Activated B cell treated with CpG ODN at 0.5 μM for 24 hours (primary cell): ENCODE data around the gene STARD13. TPM values are rescaled to one million over a fixed set of nuclear protein-coding genes. Genes with fewer than 3 reads are reported as not detected.

Experiments used
- ATAC-seq: fragments of 200-7000 bp; cut with Tn5 transposase; one replicate; pipeline ENCODE4 v1.10.0; 2021; ENCODE audit warnings: low read depth, mild to moderate bottlenecking, moderate library complexity
- CTCF ChIA-PET: fragments of 350-600 bp; sonication (Branson Sonifier 250); formaldehyde crosslinking; loops from one replicate; lab custom pipeline; 2021; ENCODE audit warnings: antibody characterized with exemption; lab: Charles Lee
- POLR2A ChIA-PET: fragments of 350-600 bp; sonication (Branson Sonifier 250); formaldehyde crosslinking; loops from one replicate; lab custom pipeline; 2021; ENCODE audit warnings: antibody characterized with exemption; lab: Charles Lee
- DNase-seq: peaks from one replicate; pipeline ENCODE4 v3.0.0; 2022
- H3K27ac Mint-ChIP-seq: one replicate; pipeline ENCODE4 v1.8.0; 2020; ENCODE audit warnings: mixed read lengths
- H3K27me3 Mint-ChIP-seq: one replicate; pipeline ENCODE4 v1.8.0; 2021; ENCODE audit warnings: mixed read lengths
- H3K36me3 Mint-ChIP-seq: one replicate; pipeline ENCODE4 v1.8.0; 2021; ENCODE audit warnings: low read depth, mixed read lengths
- H3K4me1 Mint-ChIP-seq: one replicate; pipeline ENCODE4 v1.8.0; 2021; ENCODE audit warnings: mixed read lengths
- H3K4me3 Mint-ChIP-seq: one replicate; pipeline ENCODE4 v1.8.0; 2020; ENCODE audit warnings: mild to moderate bottlenecking, mixed read lengths
- H3K9me3 Mint-ChIP-seq: one replicate; pipeline ENCODE4 v1.8.0; 2020; ENCODE audit warnings: mixed read lengths
- CTCF ChIP-seq: fragments of 200-600 bp; IDR thresholded peaks from one replicate; pipeline ENCODE4 v1.8.0; 2022; ENCODE audit warnings: antibody characterized with exemption, mild to moderate bottlenecking
- intact Hi-C: fragments of 100-400 bp; cut with micrococcal nuclease; formaldehyde crosslinking; loops from one replicate; pipeline ENCODE4 v1.15.1; 2024
- total RNA-seq: library from RNA; stranded (reverse); gene quantifications from 2 replicates; pipeline ENCODE4 v1.2.3, GENCODE V29; 2022

The STARD13 gene
- total RNA-seq, 1 donor from 2014 or later: 0.13 TPM

DNA sequence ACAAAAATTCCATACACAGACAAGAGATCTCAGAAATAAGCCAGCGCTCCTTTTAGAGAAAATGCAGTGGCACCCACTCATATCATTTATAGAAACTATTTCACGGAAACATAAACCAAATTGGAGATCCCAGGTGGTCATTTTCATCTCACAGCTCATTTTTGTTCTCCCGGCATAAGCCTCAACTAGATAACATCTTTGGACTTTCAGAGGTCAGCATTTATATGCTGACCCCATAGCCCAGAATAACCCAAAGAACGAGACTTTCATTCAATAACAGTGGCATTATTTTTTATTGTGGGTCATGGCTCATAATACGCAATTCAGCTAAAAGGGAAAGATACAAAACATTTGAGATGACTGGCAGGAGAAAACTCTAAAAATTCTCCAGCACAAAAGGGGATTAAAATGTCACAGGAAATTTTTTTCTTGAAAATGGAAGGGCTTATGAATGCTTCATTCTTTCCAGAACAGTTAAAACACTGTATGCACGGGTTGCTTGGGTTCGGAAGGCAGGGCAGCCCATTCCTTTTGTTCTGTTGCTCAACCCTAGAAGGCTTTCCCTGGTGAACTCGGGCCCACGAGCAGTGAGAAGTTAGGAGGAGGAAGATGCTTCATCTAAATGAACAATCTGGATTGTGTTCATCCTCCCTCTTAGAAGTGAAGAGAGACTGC, 24.0 kb downstream of the STARD13 start:
- no peaks in the 10 kb centered on the region for H3K4me1 Mint-ChIP-seq
- CTCF ChIA-PET: no interaction called here
- TF ChIP-seq CTCF: no peak
- ATAC-seq (no peak), DNase-seq (no peak)
- POLR2A ChIA-PET: no interaction called here
- no peaks in the 10 kb centered on the region for H3K9me3 Mint-ChIP-seq
- intact Hi-C loops: no loop called here
- H3K27me3 Mint-ChIP-seq: peaks cover 8% of the 10 kb centered on the region
- H3K36me3 Mint-ChIP-seq: no peaks in the 10 kb centered on the region
- H3K27ac Mint-ChIP-seq: no peak overlapping the region
- H3K4me3 Mint-ChIP-seq: no peak overlapping the region

DNA sequence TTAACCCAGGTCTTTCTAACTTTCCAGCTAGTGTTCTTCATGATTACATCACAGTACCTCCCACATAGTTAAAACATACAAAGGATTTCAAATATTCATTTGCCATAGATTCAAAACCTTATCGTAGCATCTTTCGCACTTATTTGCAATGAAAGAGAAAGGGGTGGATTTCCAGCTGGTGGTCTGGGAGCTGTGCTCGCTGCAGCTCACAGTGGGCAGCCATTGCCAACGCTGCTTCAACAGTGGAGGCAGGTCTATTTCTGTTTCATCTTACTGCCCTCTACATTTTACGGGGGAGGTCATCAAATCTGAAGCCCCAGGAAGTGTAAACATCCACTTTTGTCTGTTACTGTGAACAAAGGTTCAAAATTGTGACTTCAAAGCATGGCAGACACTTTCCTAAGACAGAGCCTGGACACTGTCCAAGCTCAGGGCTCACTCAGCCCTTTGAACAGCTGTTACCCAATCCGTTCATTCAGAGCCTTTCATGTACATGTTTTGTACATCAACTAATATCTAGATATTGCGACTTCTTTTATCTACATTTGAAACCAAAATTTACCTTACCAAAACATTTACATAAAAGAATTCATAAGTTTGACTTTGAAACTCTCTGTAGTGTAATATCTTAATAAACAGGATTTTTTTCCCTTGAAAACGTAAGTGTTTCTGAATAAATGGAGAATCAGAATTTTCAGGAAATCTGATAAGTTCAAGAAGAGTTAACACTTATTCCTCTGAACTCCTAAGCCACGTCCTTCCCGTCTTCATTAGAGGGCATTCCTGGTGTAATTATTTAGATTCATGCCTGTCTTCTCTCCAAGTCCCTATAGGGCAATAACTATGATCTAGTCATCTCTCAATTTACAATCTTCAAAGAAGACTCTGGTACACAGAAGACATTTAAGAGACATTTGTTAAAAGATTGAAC, 25.1 kb downstream of the STARD13 start:
- POLR2A ChIA-PET: no interaction called here
- H3K4me1 Mint-ChIP-seq: no peaks in the 10 kb centered on the region
- H3K36me3 Mint-ChIP-seq: no peaks in the 10 kb centered on the region
- peaks cover 8% of the 10 kb centered on the region for H3K27me3 Mint-ChIP-seq
- no peak overlapping the region for H3K4me3 Mint-ChIP-seq
- no peaks in the 10 kb centered on the region for H3K9me3 Mint-ChIP-seq
- no peak for TF ChIP-seq CTCF
- no peak overlapping the region for H3K27ac Mint-ChIP-seq
- no peak for ATAC-seq
- intact Hi-C loops: no loop called here
- no peak for DNase-seq
- CTCF ChIA-PET: no interaction called here

DNA sequence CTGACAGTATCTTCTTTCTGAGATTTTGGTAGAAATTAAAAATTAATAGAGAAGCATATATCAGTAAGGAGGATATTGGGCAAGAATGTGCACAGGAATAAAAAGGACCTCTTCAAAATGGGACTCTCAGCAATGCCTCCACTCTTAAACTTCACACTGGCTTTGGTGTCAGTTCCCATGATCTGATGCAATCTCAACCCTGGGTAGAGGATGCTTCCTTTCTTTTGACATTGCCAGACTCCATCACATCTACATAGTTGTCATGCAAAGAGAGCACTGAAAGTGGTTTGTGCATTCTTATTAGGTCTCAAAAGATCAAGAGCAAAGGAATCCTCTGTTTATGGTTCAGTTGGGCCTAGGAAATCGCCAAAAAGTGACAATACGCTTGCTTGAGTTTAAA, 26.3 kb downstream of the STARD13 start:
- H3K9me3 Mint-ChIP-seq: no peaks in the 10 kb centered on the region
- DNase-seq: no peak
- no peak overlapping the region for H3K4me3 Mint-ChIP-seq
- POLR2A ChIA-PET: no interaction called here
- no peaks in the 10 kb centered on the region for H3K4me1 Mint-ChIP-seq
- H3K36me3 Mint-ChIP-seq: no peaks in the 10 kb centered on the region
- ATAC-seq: no peak
- H3K27me3 Mint-ChIP-seq: peaks cover 6% of the 10 kb centered on the region
- CTCF ChIA-PET: no interaction called here
- no peak for TF ChIP-seq CTCF
- H3K27ac Mint-ChIP-seq: no peak overlapping the region
- intact Hi-C loops: no loop called here

GRCh38 chr13:33258808-33259193, 26.8 kb downstream of the STARD13 start:
- Mint-ChIP-seq H3K4me3 (no peak overlapping the region), H3K9me3 (no peaks in the 10 kb centered on the region), H3K27me3 (peaks cover 5% of the 10 kb centered on the region), H3K27ac (no peak overlapping the region), H3K36me3 (no peaks in the 10 kb centered on the region), H3K4me1 (no peaks in the 10 kb centered on the region)
- intact Hi-C loops: no loop called here
- no peak for DNase-seq
- TF ChIP-seq CTCF: no peak
- ChIA-PET POLR2A (no interaction called here), CTCF (no interaction called here)
- no peak for ATAC-seq
